NCI-H1694 treated with DMSO at 0.1 percent for 48 hours (cell line): ENCODE results near the gene FBXW12.

Experiments used
- DNase-seq: peaks from one replicate; lab custom pipeline; 2025; lab: John Stamatoyannopoulos, UW

The FBXW12 gene

GRCh38 chr3:48422681-48423080, 50.7 kb downstream of the FBXW12 start:
- no peak for DNase-seq

GRCh38 chr3:48423241-48423882, 51.3 kb downstream of the FBXW12 start:
- DNase-seq: no peak

- DNase-seq: no peak
Measured at GRCh38 chr3:48423883-48424695, 52.1 kb downstream of the FBXW12 start.

GRCh38 chr3:48425281-48425812, 53.3 kb downstream of the FBXW12 start:
- no peak for DNase-seq

- no peak for DNase-seq
Measured at GRCh38 chr3:48426401-48426909, 54.4 kb downstream of the FBXW12 start.

GRCh38 chr3:48426944-48427629, 55.1 kb downstream of the FBXW12 start:
- DNase-seq: no peak

- no peak for DNase-seq
Measured at GRCh38 chr3:48427630-48427962, 55.6 kb downstream of the FBXW12 start.

- DNase-seq: no peak
Measured at GRCh38 chr3:48428088-48428571, 56.1 kb downstream of the FBXW12 start.

- no peak for DNase-seq
Measured at GRCh38 chr3:48428572-48429316, 56.7 kb downstream of the FBXW12 start.

GRCh38 chr3:48429317-48429959, 57.4 kb downstream of the FBXW12 start:
- no peak for DNase-seq

GRCh38 chr3:48429960-48430707, 58.1 kb downstream of the FBXW12 start, which contains the start of gene PLXNB1:
PLXNB1 (minus strand) TSS chr3:48430086; CDS start chr3:48424611, 5,475 bp downstream.
- DNase-seq: no peak

- DNase-seq: no peak
Measured at GRCh38 chr3:48430708-48431101, 58.7 kb downstream of the FBXW12 start.

- no peak for DNase-seq
Measured at GRCh38 chr3:48431224-48432029, 59.4 kb downstream of the FBXW12 start.

- no peak for DNase-seq
Measured at GRCh38 chr3:48432411-48433371, 60.7 kb downstream of the FBXW12 start.

- DNase-seq: no peak
Measured at GRCh38 chr3:48433472-48434118, 61.6 kb downstream of the FBXW12 start.

GRCh38 chr3:48434591-48435222, 62.7 kb downstream of the FBXW12 start:
- DNase-seq: no peak

GRCh38 chr3:48435223-48435595, 63.2 kb downstream of the FBXW12 start:
- no peak for DNase-seq
